GM12892 (cell line): ENCODE measurements around the gene TCF7.

Experiments
- POLR2A ChIP-seq: IDR thresholded peaks from 2 replicates; pipeline ENCODE4 v1.6.1; 2011; ENCODE audit warnings: low read depth, low read length, control low read depth
- POLR2AphosphoS5 ChIP-seq: IDR thresholded peaks from 2 replicates; pipeline ENCODE4 v1.6.1; 2011; ENCODE audit warnings: low read depth, low read length, control low read depth
- TAF1 ChIP-seq: IDR thresholded peaks from 2 replicates; pipeline ENCODE4 v1.6.1; 2011; ENCODE audit warnings: low read depth, mild to moderate bottlenecking, control low read depth, low read length, borderline replicate concordance

DNA sequence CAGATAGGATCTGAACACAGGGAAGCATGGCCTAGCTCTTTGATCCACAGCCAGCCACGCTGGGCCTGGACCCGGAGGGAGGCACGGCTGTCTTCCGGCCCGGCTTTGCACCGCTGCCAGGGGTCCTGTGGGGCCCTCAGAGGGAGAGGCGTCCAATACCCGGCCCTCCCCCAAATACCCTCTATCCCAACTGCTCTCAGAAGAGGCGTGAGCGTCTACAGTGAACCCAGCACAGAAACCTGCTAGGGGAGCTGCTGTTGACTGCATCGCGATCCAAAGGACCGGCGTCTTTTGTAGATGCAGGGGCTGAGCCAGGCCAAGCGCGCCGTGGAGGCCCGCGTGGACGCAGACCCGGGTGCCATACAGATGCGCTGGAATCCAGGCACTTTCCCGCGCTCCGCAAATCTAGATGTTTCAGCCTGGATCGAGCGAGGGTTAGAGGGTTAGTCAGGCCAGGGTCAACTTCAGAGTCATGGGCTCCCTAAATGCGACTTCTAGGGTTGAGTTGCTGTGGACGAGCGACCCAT is 1.1 kb upstream of the TCF7 start:
- TF ChIP-seq POLR2A, result no peak
- TF ChIP-seq POLR2AphosphoS5, result no peak
- no peak for TF ChIP-seq TAF1
